Measurements from ENCODE around the gene CLDN19. TPM values are rescaled to one million over a fixed set of nuclear protein-coding genes. Genes with fewer than 3 reads are reported as not detected.
A peak's percentile ranks its signal among the peaks of the same experiment; 100 is the strongest.

CLDN19 gene
- total RNA-seq, 1 experiment from 2014 or later: not detected

DNA sequence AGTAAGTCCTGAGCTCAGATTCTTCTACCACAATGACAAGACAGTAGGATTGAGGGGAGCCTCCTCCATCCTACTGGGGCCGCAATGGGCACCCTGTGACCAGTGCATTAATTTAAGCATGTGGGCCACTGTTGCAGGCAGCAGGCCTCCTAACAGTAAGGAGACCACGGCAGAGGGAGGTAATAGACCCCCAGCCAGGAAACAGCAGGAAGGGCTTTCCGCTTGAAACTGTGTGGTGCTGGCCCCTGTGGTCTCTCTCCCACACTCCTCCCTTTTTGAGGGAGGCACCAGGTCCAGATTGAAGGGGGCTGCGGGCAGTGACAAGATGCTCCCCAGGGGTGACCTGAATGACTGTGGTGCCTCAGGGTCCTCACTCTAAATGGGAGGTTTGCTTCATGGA lies 1.7 kb upstream of the CLDN19 start:
- no peaks in the 10 kb centered on the region for H3K9me3 ChIP-seq (ENCODE audit: low read depth, low read length, poor library complexity, severe bottlenecking)
- CTCF ChIA-PET: no interaction called here
- H3K27ac ChIP-seq (ENCODE audit: low read depth, low read length, poor library complexity, severe bottlenecking): no peak overlapping the region
- POLR2A ChIA-PET (ENCODE audit: low non-redundant PET): no interaction called here
- intact Hi-C loops (cut with micrococcal nuclease; ENCODE audit: unreplicated experiment): loop anchor here (10.0 kb wide), 1 partner anchor 397 kb away; no protein-coding TSS in a partner anchor
- no TSS peak for BruUV-seq (replicated peaks)
- peaks cover 11% of the 10 kb centered on the region for H3K4me1 ChIP-seq (ENCODE audit: insufficient read depth, low read length, poor library complexity, severe bottlenecking)
- TF ChIP-seq EZH2 (IDR thresholded peaks at IDR 0.05; ENCODE audit: borderline replicate concordance, low read depth, low read length, poor library complexity, severe bottlenecking): no peak
- TF ChIP-seq, protein P1, sequence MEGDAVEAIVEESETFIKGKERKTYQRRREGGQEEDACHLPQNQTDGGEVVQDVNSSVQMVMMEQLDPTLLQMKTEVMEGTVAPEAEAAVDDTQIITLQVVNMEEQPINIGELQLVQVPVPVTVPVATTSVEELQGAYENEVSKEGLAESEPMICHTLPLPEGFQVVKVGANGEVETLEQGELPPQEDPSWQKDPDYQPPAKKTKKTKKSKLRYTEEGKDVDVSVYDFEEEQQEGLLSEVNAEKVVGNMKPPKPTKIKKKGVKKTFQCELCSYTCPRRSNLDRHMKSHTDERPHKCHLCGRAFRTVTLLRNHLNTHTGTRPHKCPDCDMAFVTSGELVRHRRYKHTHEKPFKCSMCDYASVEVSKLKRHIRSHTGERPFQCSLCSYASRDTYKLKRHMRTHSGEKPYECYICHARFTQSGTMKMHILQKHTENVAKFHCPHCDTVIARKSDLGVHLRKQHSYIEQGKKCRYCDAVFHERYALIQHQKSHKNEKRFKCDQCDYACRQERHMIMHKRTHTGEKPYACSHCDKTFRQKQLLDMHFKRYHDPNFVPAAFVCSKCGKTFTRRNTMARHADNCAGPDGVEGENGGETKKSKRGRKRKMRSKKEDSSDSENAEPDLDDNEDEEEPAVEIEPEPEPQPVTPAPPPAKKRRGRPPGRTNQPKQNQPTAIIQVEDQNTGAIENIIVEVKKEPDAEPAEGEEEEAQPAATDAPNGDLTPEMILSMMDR (conservative IDR thresholded peaks at IDR 0.05; ENCODE audit: low read depth, low read length): no peak
- peaks cover 11% of the 10 kb centered on the region for H3K36me3 ChIP-seq (ENCODE audit: insufficient read depth, low read length, poor library complexity, severe bottlenecking)
- DNase-seq (ENCODE audit: low spot score): no peak
- no peaks in the 10 kb centered on the region for H3K27me3 ChIP-seq (replicated peaks; ENCODE audit: insufficient read depth, low read depth, low read length, poor library complexity)
- no peak overlapping the region for H3K4me3 ChIP-seq (ENCODE audit: low read depth, low read length, poor library complexity, severe bottlenecking)

DNA sequence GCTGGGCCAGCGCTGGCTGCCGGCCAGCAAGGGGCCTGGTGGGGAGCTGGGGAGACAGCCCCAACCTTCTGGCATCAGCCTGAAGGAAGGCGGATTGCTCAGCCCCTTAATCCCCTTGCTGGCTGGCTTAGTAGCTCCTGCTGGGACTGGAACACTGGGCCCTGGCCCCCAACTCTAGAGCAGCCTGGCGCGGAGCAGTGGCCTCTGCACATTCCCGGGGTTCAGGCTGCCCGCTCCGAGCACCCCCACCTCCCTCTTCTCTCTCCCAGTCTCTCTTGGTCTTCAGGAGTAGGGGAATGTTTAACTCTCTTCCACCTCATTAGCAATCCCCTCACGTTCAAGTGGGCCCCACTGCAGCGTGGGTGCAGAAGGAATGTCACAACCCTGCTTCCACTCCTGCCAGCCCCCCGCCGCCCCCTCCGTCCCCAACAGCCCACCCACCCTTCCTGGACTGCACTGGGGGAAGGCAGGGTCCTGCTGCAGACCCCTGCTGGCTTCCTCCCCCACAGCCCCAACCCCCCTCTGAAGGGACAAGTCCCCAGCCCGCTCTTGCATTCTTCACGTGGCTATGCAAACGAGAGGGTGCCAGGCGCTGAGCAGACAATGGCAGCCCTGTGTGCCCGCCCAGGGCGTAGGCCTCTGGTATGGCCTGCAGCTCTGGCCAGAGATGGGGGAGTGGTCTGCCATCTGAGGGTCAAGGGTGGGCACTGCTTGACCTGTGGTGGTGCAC lies 980 bp upstream of the CLDN19 start:
- no TSS peak for BruUV-seq (replicated peaks)
- peaks cover 4% of the 10 kb centered on the region for H3K36me3 ChIP-seq (ENCODE audit: insufficient read depth, low read length, poor library complexity, severe bottlenecking)
- H3K9me3 ChIP-seq (ENCODE audit: low read depth, low read length, poor library complexity, severe bottlenecking): no peaks in the 10 kb centered on the region
- no peak overlapping the region for H3K4me3 ChIP-seq (ENCODE audit: low read depth, low read length, poor library complexity, severe bottlenecking)
- CTCF ChIA-PET: no interaction called here
- peaks cover 11% of the 10 kb centered on the region for H3K4me1 ChIP-seq (ENCODE audit: insufficient read depth, low read length, poor library complexity, severe bottlenecking)
- intact Hi-C loops (cut with micrococcal nuclease; ENCODE audit: unreplicated experiment): loop anchor here (10.0 kb wide), 1 partner anchor 396 kb away; no protein-coding TSS in a partner anchor
- peak; percentile 25 for DNase-seq (ENCODE audit: low spot score)
- no peaks in the 10 kb centered on the region for H3K27me3 ChIP-seq (replicated peaks; ENCODE audit: insufficient read depth, low read depth, low read length, poor library complexity)
- TF ChIP-seq, protein P1 (conservative IDR thresholded peaks at IDR 0.05; ENCODE audit: low read depth, low read length): no peak
- no peak for TF ChIP-seq EZH2 (IDR thresholded peaks at IDR 0.05; ENCODE audit: borderline replicate concordance, low read depth, low read length, poor library complexity, severe bottlenecking)
- POLR2A ChIA-PET (ENCODE audit: low non-redundant PET): no interaction called here
- H3K27ac ChIP-seq (ENCODE audit: low read depth, low read length, poor library complexity, severe bottlenecking): peak overlapping the region; percentile 42

DNA sequence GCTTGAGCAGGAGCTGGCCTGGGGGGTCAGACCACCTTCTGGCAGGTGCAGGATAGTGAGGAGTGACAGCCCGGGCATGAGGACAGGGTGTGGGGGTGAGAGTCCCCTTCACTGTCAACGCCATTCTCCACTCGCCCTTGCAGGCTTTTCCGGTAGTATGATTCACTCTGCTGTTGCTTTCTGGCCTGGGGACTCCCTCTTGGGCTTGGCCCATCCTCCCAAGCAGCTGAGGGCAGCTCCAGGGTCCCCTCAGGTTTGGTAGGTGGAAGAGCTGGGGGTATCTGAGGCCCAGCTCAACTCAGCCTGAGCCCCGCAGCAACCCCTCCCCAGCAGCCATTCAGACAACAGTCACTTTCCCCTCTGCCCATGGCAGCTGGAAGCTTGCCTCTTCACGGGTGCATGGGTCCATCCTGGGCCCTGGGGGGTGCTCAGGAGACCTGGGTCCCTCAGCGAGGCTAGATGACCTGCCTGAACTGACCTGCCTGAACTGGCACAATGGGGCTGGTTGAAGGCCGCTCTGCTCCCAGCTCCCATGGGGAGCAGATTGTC lies 1.3 kb downstream of the CLDN19 start:
- CTCF ChIA-PET: no interaction called here
- POLR2A ChIA-PET (ENCODE audit: low non-redundant PET): no interaction called here
- intact Hi-C loops (cut with micrococcal nuclease; ENCODE audit: unreplicated experiment): no loop called here

More for the DNA sequence above, 1.3 kb downstream of the CLDN19 start:
- Histone ChIP-seq H3K9me3 (ENCODE audit: low read depth, low read length, poor library complexity, severe bottlenecking) (no peaks in the 10 kb centered on the region), H3K4me1 (ENCODE audit: insufficient read depth, low read length, poor library complexity, severe bottlenecking) (peaks cover 11% of the 10 kb centered on the region), H3K4me3 (ENCODE audit: low read depth, low read length, poor library complexity, severe bottlenecking) (no peak overlapping the region), H3K27ac (ENCODE audit: low read depth, low read length, poor library complexity, severe bottlenecking) (no peak overlapping the region), H3K27me3 (replicated peaks; ENCODE audit: insufficient read depth, low read depth, low read length, poor library complexity) (no peaks in the 10 kb centered on the region), H3K36me3 (ENCODE audit: insufficient read depth, low read length, poor library complexity, severe bottlenecking) (no peaks in the 10 kb centered on the region)
- no peak for DNase-seq (ENCODE audit: low spot score)
- TF ChIP-seq EZH2 (IDR thresholded peaks at IDR 0.05; ENCODE audit: borderline replicate concordance, low read depth, low read length, poor library complexity, severe bottlenecking): no peak
- TF ChIP-seq, protein P1 (conservative IDR thresholded peaks at IDR 0.05; ENCODE audit: low read depth, low read length): no peak
- BruUV-seq (replicated peaks): no TSS peak
